GM19239 (cell line): ENCODE data around the gene KCTD17.
"Not testable (repeated sequence)": the region's sequence is repeated elsewhere in the genome, so short reads cannot be mapped to it uniquely, and the experiment has no call there.

Experiments used
- DNase-seq: peaks from one replicate; pipeline ENCODE4 v3.0.0; 2011; ENCODE audit warnings: low spot score; ENCODE audit not compliant: insufficient read length
- FAIRE-seq: peaks from 2 replicates; lab custom pipeline; 2011; peaks lifted over from hg19 to GRCh38; lab: Jason Lieb, UNC

Gene KCTD17

DNA sequence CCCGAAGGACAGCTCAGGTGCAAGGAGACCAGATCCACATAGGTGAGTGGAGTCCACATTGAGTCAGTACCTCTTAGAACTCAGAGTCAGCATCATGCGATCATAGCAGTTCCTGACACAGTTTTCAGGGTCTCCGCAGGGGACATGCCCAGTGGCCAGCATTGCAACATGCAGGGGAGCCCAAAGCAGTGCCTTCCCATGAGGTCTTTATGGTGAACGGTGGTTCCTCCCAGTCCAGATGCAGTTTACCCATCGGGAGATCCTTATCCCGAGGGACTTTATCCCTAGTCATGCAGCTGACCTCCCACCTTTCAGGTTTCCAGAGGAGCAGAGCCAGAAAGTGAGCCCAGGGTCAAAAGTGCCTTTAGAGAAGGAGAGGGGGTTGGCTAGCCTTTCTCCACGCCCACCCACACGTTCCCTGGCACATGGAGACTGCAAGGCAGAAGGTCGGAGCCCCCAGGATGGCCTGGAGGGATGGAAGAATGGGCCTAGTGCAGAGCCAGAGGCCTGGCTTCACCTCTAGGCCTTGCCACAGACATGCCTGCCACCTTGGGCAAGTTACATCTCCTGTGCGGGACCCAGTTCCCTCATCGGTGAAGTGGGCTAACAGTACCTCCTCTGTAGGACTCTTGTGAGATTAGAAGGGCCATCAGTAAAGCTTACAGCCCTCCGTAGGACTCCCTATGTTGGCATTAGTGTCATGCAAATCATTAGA is 6.4 kb downstream of the KCTD17 start:
- DNase-seq (no peak), FAIRE-seq (no peak)

GRCh38 chr22:37058917-37059701 is 7.6 kb downstream of the KCTD17 start:
- FAIRE-seq (no peak), DNase-seq (no peak)

GRCh38 chr22:37059876-37060449 is 8.4 kb downstream of the KCTD17 start:
- DNase-seq = no peak
- FAIRE-seq = no peak

- FAIRE-seq = no peak
- peak; percentile 56 for DNase-seq
These were observed 9.5 kb downstream of the KCTD17 start for GRCh38 chr22:37060801-37061610.

DNA sequence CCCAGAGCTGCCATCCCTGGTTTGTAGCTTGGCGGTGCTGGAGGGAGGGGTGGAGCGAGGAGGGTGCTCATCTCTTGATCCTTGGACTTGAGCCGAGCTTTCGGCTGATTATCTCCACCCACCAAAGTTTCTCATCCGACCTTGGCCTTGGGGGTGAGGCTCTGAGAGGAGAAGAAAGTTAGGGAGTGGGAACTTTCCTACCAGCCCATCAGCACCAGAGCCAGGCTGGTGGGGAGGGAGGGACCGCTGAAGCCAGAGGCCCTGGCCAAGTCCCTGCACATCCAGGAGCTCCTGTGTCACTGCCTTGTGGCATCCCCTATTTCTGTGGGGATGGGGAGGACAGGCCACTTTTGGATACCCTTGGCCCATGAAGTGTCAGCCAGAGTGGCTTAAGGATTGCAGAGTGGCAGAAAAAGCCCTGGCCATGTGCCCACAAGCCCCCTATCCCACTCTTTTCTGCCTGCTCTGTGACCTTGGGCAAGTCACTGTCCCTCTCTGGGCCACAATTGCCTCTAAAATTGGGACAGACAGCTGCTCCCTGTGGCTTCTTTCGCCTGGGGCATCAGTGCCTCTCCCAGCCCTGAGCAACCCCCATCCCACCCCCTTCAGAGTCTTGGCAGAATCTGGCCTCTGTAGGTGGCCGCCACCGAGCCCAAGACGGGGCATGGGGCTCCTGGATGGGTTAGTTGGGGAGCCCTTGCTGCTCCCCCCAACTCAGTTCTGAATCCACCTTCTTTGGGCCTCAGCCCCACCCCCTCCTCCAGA is 10.3 kb downstream of the KCTD17 start:
- FAIRE-seq = no peak
- no peak for DNase-seq

DNA sequence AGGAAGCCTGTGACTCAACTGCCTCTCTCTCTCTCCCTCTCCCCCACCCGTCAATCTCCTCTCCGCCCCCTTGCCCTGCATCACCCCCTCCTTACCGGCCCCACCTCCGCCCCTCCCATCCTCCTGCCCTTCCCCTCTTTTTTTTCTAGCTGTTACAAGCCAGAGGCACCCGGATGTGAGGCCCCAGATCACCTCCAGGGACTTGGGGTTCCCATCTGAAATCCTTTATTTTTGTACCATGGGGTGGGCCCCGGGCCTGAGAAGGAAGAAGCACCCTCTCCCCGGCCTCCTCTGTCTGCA is 10.8 kb downstream of the KCTD17 start:
- FAIRE-seq = no peak
- DNase-seq = no peak

DNA sequence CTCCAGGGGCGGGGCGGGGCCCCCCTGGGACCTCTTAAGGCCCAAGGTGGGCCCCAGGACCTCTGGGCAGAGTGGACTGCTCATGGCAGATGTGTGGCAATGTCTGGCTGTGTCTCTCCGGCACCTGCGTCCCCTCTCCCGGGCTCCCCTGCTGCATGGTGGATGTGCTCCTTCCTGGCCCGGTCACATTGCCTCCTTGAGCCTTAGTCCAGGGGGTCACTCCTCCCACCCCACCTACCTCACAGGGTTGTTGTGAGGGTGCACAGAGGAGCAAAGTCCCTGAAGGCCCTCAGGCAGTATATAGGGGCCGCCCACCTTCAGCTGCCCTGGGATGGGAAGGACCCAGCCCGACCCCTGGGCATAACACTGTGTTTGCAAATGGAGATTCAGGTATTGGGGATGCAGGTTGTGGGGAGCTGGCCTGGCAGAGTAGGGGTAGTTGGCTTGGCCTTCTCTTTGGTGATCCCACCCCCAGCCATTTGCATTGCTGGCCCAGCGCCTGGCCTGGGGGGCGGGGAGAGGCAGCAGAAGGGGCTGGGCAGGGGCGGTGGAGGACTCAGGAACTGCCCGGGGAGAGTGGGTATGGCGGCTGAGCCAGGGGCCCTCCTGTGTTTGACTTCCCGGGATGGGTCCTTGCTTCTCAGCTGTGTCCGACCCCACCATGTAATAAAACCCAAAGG is 11.3 kb downstream of the KCTD17 start:
- no peak for DNase-seq
- no peak for FAIRE-seq

GRCh38 chr22:37063431-37064420 is 12.2 kb downstream of the KCTD17 start:
- no peak for FAIRE-seq
- DNase-seq = no peak

DNA sequence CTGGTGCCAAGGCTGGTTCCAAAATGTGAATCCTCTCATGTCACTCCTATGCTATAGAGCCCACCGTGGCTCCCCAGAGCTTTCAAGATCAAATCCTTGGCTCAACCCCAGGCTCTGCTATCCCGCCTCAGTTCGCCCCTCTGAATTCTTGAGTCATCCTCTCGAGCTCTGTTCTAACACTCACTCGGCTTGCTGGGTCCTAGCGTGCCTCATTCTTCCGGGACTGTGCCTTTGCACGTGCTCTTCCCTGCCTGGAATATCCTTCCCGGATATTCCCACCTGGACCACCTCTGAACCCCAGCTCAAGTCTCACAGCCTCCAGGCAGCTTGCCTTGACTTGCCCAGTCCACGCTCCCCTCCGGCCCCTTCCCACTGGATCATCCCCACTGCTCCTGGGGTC is 13.0 kb downstream of the KCTD17 start:
- no peak for FAIRE-seq
- DNase-seq = no peak

- FAIRE-seq (no peak), DNase-seq (no peak)
These were observed 13.6 kb downstream of the KCTD17 start for GRCh38 chr22:37065180-37065579.

DNA sequence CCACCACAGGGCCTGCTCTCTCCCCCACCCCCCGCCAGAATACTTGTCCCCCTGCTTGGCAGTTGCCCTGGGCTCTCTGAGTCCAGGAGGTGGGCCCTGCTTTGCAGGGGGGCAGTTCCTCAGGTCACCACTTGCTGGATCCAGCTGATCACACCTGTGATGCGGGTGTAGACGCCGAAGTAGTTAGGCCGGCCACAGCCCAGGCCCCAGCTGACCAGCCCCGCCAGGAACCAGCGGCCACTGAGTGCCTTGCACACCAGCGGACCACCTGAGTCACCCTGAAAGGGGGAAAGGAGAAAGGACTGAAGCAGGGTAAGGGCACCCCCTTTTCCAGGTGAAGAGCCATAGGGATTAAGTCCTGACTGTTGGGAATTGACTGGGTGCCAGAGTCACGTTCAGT is 14.4 kb downstream of the KCTD17 start:
- no peak for DNase-seq
- FAIRE-seq = no peak

GRCh38 chr22:37067428-37067827 is 15.9 kb downstream of the KCTD17 start:
- no peak for DNase-seq
- no peak for FAIRE-seq

DNA sequence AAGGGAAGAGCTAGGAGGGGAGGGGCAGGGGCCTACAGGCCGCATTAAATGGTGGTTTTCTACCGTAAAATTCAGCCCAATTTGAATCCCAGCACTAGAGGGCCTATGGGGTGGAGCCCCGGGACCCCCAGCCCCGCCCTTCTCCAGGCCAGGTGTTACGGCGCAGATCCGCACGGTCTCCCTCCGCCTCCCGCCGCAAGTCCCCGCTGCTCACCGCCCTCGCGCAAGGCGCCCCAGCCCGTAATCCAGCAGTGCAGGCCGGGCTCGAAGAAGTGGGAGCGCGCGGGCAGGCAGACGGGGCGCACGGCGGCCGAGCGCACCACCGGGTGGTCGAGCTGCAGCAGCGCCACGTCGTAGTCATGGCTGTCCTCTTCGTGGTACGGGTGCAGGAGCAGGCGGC is 17.3 kb downstream of the KCTD17 start:
- FAIRE-seq (no peak), DNase-seq (no peak)

DNA sequence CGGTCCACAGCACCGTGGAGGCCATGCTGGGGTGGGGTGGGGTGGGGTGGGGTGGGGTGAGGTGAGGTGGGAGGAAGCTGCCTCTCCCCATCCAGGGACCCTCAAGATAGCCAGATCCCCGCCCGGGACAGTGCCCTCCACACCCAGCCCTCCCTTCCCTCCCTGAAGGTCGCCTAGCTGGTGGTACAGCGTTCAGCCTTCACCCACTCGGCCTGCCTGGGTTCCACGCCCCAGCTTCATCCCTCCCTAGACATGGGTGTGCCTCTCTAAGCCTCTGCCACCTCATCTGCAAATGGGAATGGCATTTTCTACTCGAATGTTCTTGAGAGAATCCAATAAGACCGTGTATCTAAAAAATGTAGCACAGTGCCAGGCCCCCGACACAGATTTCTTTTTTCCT is 17.8 kb downstream of the KCTD17 start:
- no peak for DNase-seq
- no peak for FAIRE-seq

DNA sequence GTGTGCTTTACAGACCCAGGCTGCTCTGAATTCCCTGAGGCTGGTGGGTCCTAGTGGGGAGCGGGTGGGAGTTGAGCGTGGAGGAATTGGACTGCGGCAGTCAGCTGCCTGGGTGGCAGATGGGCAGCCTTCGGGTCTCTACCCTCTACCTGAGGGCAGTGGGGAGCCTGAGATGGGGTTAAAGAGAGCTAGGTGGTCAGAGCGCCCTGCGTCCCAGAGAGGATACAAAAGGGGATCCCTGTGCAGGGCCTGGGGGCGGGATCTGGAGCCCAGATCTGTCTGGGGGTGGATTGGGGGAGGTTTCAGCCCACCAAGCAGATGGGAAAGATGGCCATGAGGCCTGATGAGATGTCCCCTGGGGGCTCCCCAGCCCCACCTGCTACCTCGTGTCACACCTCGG is 18.2 kb downstream of the KCTD17 start:
- DNase-seq (no peak), FAIRE-seq (no peak)

- no peak for FAIRE-seq
- no peak for DNase-seq
These were observed 18.8 kb downstream of the KCTD17 start for GRCh38 chr22:37070334-37070733.

GRCh38 chr22:37070744-37071143 is 19.2 kb downstream of the KCTD17 start:
- no peak for FAIRE-seq
- DNase-seq = no peak

DNA sequence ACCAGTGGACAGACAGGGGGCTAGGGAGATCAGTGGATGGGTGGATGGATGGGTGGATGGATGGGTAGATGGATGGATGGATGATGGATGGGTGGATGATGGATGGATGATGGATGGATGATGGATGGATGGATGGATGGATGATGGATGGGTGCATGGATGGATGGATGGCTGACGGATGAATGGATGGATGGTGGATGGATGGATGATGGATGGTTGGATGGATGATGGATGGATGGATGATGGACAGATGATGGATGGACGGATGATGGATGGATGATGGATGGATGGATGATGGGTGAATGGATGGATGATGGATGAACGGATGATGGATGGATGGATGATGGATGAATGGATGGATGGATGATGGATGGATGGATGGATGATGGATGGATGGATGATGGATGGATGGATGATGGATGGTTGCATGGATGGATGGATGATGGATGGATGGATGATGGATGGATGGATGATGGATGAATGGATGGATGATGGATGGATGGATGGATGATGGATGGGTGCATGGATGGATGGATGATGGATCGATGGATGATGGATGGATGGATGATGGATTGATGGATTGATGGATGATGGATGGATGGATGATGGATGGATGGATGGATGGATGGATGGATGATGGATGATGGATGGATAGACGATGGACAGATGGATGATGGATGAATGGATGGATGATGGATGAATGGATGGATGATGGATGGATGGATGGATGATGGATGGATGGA is 20.5 kb downstream of the KCTD17 start:
- not testable (repeated sequence) for FAIRE-seq, DNase-seq
